Thoracic aorta (tissue), 2 donors: ENCODE data around the gene CLK1. TPM values are rescaled to one million over a fixed set of nuclear protein-coding genes. Genes with fewer than 3 reads are reported as not detected.

Source experiments
- ATAC-seq: fragments of 150-250 bp; one replicate; pipeline ENCODE4 v1.8.0; 2017; ENCODE audit warnings: low read depth; ENCODE audit not compliant: insufficient number of reproducible peaks, low FRiP score
- DNase-seq: peaks from one replicate; pipeline ENCODE4 v3.0.0-alpha.2; 2020; ENCODE audit warnings: low spot score
- H3K27ac ChIP-seq, 2 donors: fragments of 200-600 bp; sonication (generic); 1 replicate in 1 of 2; 2 replicates in 1 of 2; pipeline ENCODE4 v1.5.1; 2016; ENCODE audit warnings: mild to moderate bottlenecking in 2 of 2, moderate library complexity in 2 of 2
- H3K27me3 ChIP-seq: fragments of 200-600 bp; sonication (generic); replicated peaks from 2 replicates; pipeline ENCODE4 v1.6.0; 2016; ENCODE audit warnings: mild to moderate bottlenecking; ENCODE audit not compliant: insufficient read depth
- H3K36me3 ChIP-seq: fragments of 200-600 bp; sonication (generic); one replicate; pipeline ENCODE4 v1.5.1; 2016
- H3K4me1 ChIP-seq, 2 donors: fragments of 200-600 bp; sonication (generic); 1 replicate in 1 of 2; 2 replicates in 1 of 2; pipeline versions ENCODE4 v1.5.1 to v1.6.0; 2016; ENCODE audit warnings: low read depth in 2 of 2, mild to moderate bottlenecking in 1 of 2; ENCODE audit not compliant: control insufficient read depth in 1 of 2
- H3K4me3 ChIP-seq: fragments of 200-600 bp; sonication (generic); 2 replicates; pipeline ENCODE4 v1.5.1; 2016; ENCODE audit warnings: mild to moderate bottlenecking
- H3K9me3 ChIP-seq: fragments of 200-600 bp; sonication (generic); 2 replicates; pipeline ENCODE4 v1.5.1; 2016
- total RNA-seq, 2 donors: library from RNA; depleted of rRNA; stranded (reverse); fragments of >200 nt; gene quantifications; one replicate each; pipeline versions ENCODE4 v1.1.0 to v1.2.3, GENCODE V29; 2016
- TF ChIP-seq, protein P1 (sequence below): fragments of 200-600 bp; sonication (generic); IDR thresholded peaks from one replicate; pipeline ENCODE4 v1.5.1; 2019; ENCODE audit warnings: antibody characterized with exemption

Gene CLK1
- total RNA-seq, 2 donors from 2014 or later = 99.5 to 194 TPM

DNA sequence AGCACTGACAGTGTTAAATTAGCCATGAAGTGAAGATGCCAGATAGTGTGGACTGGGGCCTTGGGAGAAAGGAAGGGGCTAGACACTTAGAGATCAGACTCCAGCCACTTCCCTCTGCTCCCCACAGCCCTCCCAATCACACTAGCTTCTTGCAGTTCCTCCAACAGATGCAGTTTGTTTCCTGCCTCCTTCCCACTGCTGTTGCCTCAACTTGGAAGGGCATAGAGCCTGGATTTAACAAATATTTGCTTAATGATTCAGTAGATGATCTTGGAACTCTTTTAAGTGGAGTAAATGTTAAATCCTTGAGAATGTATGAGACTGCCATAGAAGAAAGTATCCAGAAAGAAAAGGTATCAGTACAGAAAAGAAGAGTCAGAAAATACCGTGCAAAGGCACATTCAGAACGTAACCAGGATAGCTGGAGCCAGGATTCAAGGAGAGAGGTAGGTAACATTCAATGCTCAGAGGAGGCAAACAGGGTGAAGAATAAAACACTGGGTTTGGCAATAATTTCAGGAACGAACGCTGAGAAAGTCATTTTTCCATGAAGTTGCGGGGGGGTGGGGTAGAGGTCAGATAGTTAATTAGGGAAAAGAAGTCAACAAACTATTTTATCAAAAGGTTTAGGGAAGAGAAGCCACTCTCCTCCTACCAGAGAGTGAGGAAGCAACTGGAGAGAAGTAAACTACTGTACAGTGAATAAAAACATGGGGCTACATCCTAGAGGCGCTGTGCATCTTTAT lies 54.0 kb downstream of the CLK1 start:
- peak overlapping the region; percentile 97 for H3K4me3 ChIP-seq
- peaks cover 29 to 50% of the 10 kb centered on the region in 2 donors for H3K4me1 ChIP-seq
- ATAC-seq (no peak), DNase-seq (no peak)
- peak overlapping the region; percentile 98 to 99 for H3K27ac ChIP-seq
- peaks cover 10% of the 10 kb centered on the region for H3K36me3 ChIP-seq
- H3K9me3 ChIP-seq = no peaks in the 10 kb centered on the region
- TF ChIP-seq, protein P1, sequence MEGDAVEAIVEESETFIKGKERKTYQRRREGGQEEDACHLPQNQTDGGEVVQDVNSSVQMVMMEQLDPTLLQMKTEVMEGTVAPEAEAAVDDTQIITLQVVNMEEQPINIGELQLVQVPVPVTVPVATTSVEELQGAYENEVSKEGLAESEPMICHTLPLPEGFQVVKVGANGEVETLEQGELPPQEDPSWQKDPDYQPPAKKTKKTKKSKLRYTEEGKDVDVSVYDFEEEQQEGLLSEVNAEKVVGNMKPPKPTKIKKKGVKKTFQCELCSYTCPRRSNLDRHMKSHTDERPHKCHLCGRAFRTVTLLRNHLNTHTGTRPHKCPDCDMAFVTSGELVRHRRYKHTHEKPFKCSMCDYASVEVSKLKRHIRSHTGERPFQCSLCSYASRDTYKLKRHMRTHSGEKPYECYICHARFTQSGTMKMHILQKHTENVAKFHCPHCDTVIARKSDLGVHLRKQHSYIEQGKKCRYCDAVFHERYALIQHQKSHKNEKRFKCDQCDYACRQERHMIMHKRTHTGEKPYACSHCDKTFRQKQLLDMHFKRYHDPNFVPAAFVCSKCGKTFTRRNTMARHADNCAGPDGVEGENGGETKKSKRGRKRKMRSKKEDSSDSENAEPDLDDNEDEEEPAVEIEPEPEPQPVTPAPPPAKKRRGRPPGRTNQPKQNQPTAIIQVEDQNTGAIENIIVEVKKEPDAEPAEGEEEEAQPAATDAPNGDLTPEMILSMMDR = no peak
- H3K27me3 ChIP-seq = no peaks in the 10 kb centered on the region

DNA sequence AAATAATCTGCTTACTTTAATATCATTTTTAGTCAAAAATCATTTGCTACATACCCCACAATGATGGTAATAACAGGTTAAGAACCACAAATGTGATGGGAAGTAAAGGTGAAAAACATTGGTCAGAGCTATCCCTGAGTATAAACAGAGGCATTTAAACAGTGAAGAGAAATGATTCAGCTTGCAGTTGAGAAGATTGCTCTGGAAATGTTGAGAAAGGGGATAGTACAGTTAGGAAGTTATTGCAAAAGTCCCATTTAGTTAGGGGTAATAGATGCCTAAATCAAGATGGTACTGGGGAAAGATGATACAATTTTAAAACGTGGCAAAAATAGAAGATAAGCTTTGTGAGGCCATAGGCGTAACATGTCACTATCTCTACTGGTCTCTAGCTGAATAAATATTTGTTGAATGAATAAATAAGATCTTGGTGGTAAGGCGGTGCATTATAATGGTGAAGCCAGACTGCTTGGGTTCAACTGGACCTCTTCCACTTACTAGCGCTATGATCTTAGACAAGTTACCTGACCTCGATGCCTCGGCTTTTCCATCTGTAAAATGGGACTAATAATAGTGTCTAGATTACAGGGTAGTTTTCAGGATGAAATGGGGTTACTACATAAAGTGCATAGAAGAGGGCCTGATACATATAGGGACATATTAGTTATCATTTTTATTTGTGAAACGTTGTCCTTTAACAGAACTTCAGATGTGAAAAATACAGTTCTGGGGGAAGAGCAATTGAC lies 54.8 kb downstream of the CLK1 start:
- Histone ChIP-seq H3K36me3 (peaks cover 7% of the 10 kb centered on the region), H3K4me1 (peaks cover 29 to 43% of the 10 kb centered on the region in 2 donors), H3K27me3 (no peaks in the 10 kb centered on the region), H3K4me3 (peak overlapping the region; percentile 97), H3K9me3 (no peaks in the 10 kb centered on the region), H3K27ac (peak overlapping the region; percentile 98 to 99)
- no peak for ATAC-seq
- DNase-seq = no peak
- TF ChIP-seq, protein P1 = no peak

Other genes starting within 250 kb of the CLK1 start
- 100 to 1,000 TPM; 201 to 252 TPM for gene BZW1, start 52.7 kb downstream of the CLK1 start, total RNA-seq
- 10 to 100 TPM in 1 of 2 donors, 1 to 10 TPM in 1; 8.4 to 25.5 TPM for gene PPIL3, start 24.4 kb upstream of the CLK1 start, total RNA-seq
- 10 to 100 TPM; 11.9 to 15.9 TPM for gene NIF3L1, start 24.7 kb upstream of the CLK1 start, total RNA-seq
- 10 to 100 TPM; 16.4 to 20.0 TPM for gene ORC2, start 99.0 kb upstream of the CLK1 start, total RNA-seq
- 10 to 100 TPM; 15.3 to 25.0 TPM for gene HYCC2, start 207.0 kb upstream of the CLK1 start, total RNA-seq
- gene NDUFB3, start 207.3 kb upstream of the CLK1 start, total RNA-seq = 10 to 100 TPM; 28.1 to 32.1 TPM